ENCODE measurements around the gene SPAG16. TPM values are rescaled to one million over a fixed set of nuclear protein-coding genes. Genes with fewer than 3 reads are reported as not detected.

Gene SPAG16
- total RNA-seq, 1 experiment from 2014 or later = 21.5 TPM

GRCh38 chr2:214220251-214220650, 936.0 kb downstream of the SPAG16 start:
- intact Hi-C loops (cut with micrococcal nuclease; ENCODE audit: unreplicated experiment) = no loop called here
- BruUV-seq (replicated peaks) = no TSS peak
- Histone ChIP-seq H3K27me3 (replicated peaks; ENCODE audit: control insufficient read depth, insufficient read depth, low read length) (no peaks in the 10 kb centered on the region), H3K4me1 (no peaks in the 10 kb centered on the region), H3K4me3 (ENCODE audit: low read depth, low read length) (no peak overlapping the region), H3K9me3 (no peaks in the 10 kb centered on the region), H3K36me3 (ENCODE audit: control insufficient read depth, insufficient read depth, low read length) (no peaks in the 10 kb centered on the region)
- Mint-ChIP-seq H3K36me3 (ENCODE audit: insufficient read depth, unreplicated experiment) (no peaks in the 10 kb centered on the region), H3K27ac (ENCODE audit: unreplicated experiment) (no peak overlapping the region), H3K4me1 (ENCODE audit: low read depth, unreplicated experiment) (no peaks in the 10 kb centered on the region), H3K27me3 (ENCODE audit: insufficient read depth, unreplicated experiment) (no peaks in the 10 kb centered on the region), H3K9me3 (ENCODE audit: unreplicated experiment) (no peaks in the 10 kb centered on the region), H3K4me3 (ENCODE audit: unreplicated experiment) (no peak overlapping the region)
- TF ChIP-seq CTCF (IDR thresholded peaks at IDR 0.05; ENCODE audit: insufficient read depth in 1 of 2, low read depth in 1 of 2, low read length in 1 of 2, severe bottlenecking in 1 of 2, unreplicated experiment in 1 of 2) = no peak
- CTCF ChIA-PET = no interaction called here
- DNase-seq = no peak
- POLR2A ChIA-PET = no interaction called here

GRCh38 chr2:214226061-214226460, 941.8 kb downstream of the SPAG16 start:
- no peaks in the 10 kb centered on the region for H3K9me3 Mint-ChIP-seq (ENCODE audit: unreplicated experiment)
- H3K36me3 Mint-ChIP-seq (ENCODE audit: insufficient read depth, unreplicated experiment) = no peaks in the 10 kb centered on the region
- no TSS peak for BruUV-seq (replicated peaks)
- Histone ChIP-seq H3K4me3 (ENCODE audit: low read depth, low read length) (no peak overlapping the region), H3K36me3 (ENCODE audit: control insufficient read depth, insufficient read depth, low read length) (no peaks in the 10 kb centered on the region), H3K27me3 (replicated peaks; ENCODE audit: control insufficient read depth, insufficient read depth, low read length) (no peaks in the 10 kb centered on the region), H3K4me1 (no peaks in the 10 kb centered on the region), H3K9me3 (no peaks in the 10 kb centered on the region)
- CTCF ChIA-PET = no interaction called here
- H3K27ac Mint-ChIP-seq (ENCODE audit: unreplicated experiment) = no peak overlapping the region
- no peak for TF ChIP-seq CTCF (IDR thresholded peaks at IDR 0.05; ENCODE audit: insufficient read depth in 1 of 2, low read depth in 1 of 2, low read length in 1 of 2, severe bottlenecking in 1 of 2, unreplicated experiment in 1 of 2)
- DNase-seq = no peak
- peaks cover 2% of the 10 kb centered on the region for H3K27me3 Mint-ChIP-seq (ENCODE audit: insufficient read depth, unreplicated experiment)
- intact Hi-C loops (cut with micrococcal nuclease; ENCODE audit: unreplicated experiment) = no loop called here
- H3K4me1 Mint-ChIP-seq (ENCODE audit: low read depth, unreplicated experiment) = no peaks in the 10 kb centered on the region
- POLR2A ChIA-PET = no interaction called here
- H3K4me3 Mint-ChIP-seq (ENCODE audit: unreplicated experiment) = no peak overlapping the region

- H3K4me3 Mint-ChIP-seq (ENCODE audit: unreplicated experiment) = no peak overlapping the region
- no peaks in the 10 kb centered on the region for H3K9me3 Mint-ChIP-seq (ENCODE audit: unreplicated experiment)
Measured at GRCh38 chr2:214232271-214232670, 948.0 kb downstream of the SPAG16 start.

More at GRCh38 chr2:214232271-214232670, 948.0 kb downstream of the SPAG16 start:
- H3K4me3 ChIP-seq (ENCODE audit: low read depth, low read length) = no peak overlapping the region
- TF ChIP-seq CTCF (IDR thresholded peaks at IDR 0.05; ENCODE audit: insufficient read depth in 1 of 2, low read depth in 1 of 2, low read length in 1 of 2, severe bottlenecking in 1 of 2, unreplicated experiment in 1 of 2) = no peak
- H3K4me1 ChIP-seq = no peaks in the 10 kb centered on the region
- H3K27ac Mint-ChIP-seq (ENCODE audit: unreplicated experiment) = no peak overlapping the region
- no peak for DNase-seq
- intact Hi-C loops (cut with micrococcal nuclease; ENCODE audit: unreplicated experiment) = no loop called here
- no peaks in the 10 kb centered on the region for H3K27me3 ChIP-seq (replicated peaks; ENCODE audit: control insufficient read depth, insufficient read depth, low read length)
- BruUV-seq (replicated peaks) = no TSS peak
- ChIA-PET CTCF (no interaction called here), POLR2A (no interaction called here)
- peaks cover 2% of the 10 kb centered on the region for H3K27me3 Mint-ChIP-seq (ENCODE audit: insufficient read depth, unreplicated experiment)
- H3K9me3 ChIP-seq = no peaks in the 10 kb centered on the region
- H3K36me3 Mint-ChIP-seq (ENCODE audit: insufficient read depth, unreplicated experiment) = no peaks in the 10 kb centered on the region
- H3K4me1 Mint-ChIP-seq (ENCODE audit: low read depth, unreplicated experiment) = no peaks in the 10 kb centered on the region
- H3K36me3 ChIP-seq (ENCODE audit: control insufficient read depth, insufficient read depth, low read length) = no peaks in the 10 kb centered on the region
